Right ventricle myocardium inferior (tissue), 1 donor: ENCODE data around the gene TMEM26. TPM values are rescaled to one million over a fixed set of nuclear protein-coding genes. Genes with fewer than 3 reads are reported as not detected.
"Not testable (repeated sequence)": the region's sequence is repeated elsewhere in the genome, so short reads cannot be mapped to it uniquely, and the experiment has no call there.

ENCODE experiments used
- ATAC-seq: fragments of 200-7000 bp; cut with Tn5 transposase; one replicate; pipeline ENCODE4 v1.9.1; 2020; ENCODE audit warnings: mild to moderate bottlenecking, moderate library complexity
- DNase-seq: peaks from one replicate; pipeline ENCODE4 v3.0.0; 2021; ENCODE audit errors: missing footprints
- intact Hi-C: fragments of 100-400 bp; cut with DNase I; formaldehyde crosslinking; loops from one replicate; pipeline ENCODE4 v1.11.0; 2022
- total RNA-seq: library from RNA; stranded (reverse); fragmentation: NEBNext Ultra II Directional; extraction: Animal tissue kit (Norgen Biotek cat#: 25700); gene quantifications from one replicate; pipeline ENCODE4 v1.2.1, GENCODE V29; 2021
- donor health status: DM: no; HTN: yes; CAD: no; lungs with severe emphysema.

The TMEM26 gene
- total RNA-seq, 1 donor from 2014 or later: 0.95 TPM

- no peak for ATAC-seq
- no peak for DNase-seq
- intact Hi-C loops: no loop called here
Observed at GRCh38 chr10:61410353-61411070, 42.7 kb downstream of the TMEM26 start.

- DNase-seq (no peak), ATAC-seq (no peak)
- intact Hi-C loops: no loop called here
Observed at GRCh38 chr10:61409157-61409556, 44.0 kb downstream of the TMEM26 start.

GRCh38 chr10:61408105-61408504 lies 45.1 kb downstream of the TMEM26 start:
- no peak for ATAC-seq

GRCh38 chr10:61406736-61407135 lies 46.4 kb downstream of the TMEM26 start:
- ATAC-seq: no peak
- intact Hi-C loops: no loop called here
- no peak for DNase-seq

More at GRCh38 chr10:61408105-61408504, 45.1 kb downstream of the TMEM26 start:
- DNase-seq: no peak
- intact Hi-C loops: no loop called here

- DNase-seq (no peak), ATAC-seq (no peak)
- intact Hi-C loops: no loop called here
Observed at GRCh38 chr10:61406242-61406641, 46.9 kb downstream of the TMEM26 start.

- no peak for DNase-seq
Observed at GRCh38 chr10:61404751-61405150, 48.4 kb downstream of the TMEM26 start.

GRCh38 chr10:61400524-61400923 lies 52.7 kb downstream of the TMEM26 start:
- ATAC-seq (no peak), DNase-seq (no peak)
- intact Hi-C loops: no loop called here

More at GRCh38 chr10:61404751-61405150, 48.4 kb downstream of the TMEM26 start:
- ATAC-seq: no peak
- intact Hi-C loops: no loop called here

- no peak for DNase-seq
- ATAC-seq: no peak
- intact Hi-C loops: no loop called here
Observed at GRCh38 chr10:61399406-61399805, 53.8 kb downstream of the TMEM26 start.

- intact Hi-C loops: no loop called here
- ATAC-seq (no peak), DNase-seq (no peak)
Observed at GRCh38 chr10:61398366-61399129, 54.6 kb downstream of the TMEM26 start.

GRCh38 chr10:61397175-61397986 lies 55.8 kb downstream of the TMEM26 start:
- intact Hi-C loops: no loop called here
- ATAC-seq: peak; percentile 13
- DNase-seq: no peak

GRCh38 chr10:61391281-61391680 lies 61.9 kb downstream of the TMEM26 start:
- ATAC-seq: no peak
- no peak for DNase-seq
- intact Hi-C loops: no loop called here

- DNase-seq: no peak
- ATAC-seq: no peak
- intact Hi-C loops: no loop called here
Observed at GRCh38 chr10:61390851-61391250, 62.3 kb downstream of the TMEM26 start.

- peak; percentile 52 for ATAC-seq
- intact Hi-C loops: no loop called here
- DNase-seq: no peak
Observed at GRCh38 chr10:61389887-61390286, 63.3 kb downstream of the TMEM26 start.

- not testable (repeated sequence) for ATAC-seq
Observed at GRCh38 chr10:61388986-61389385, 64.2 kb downstream of the TMEM26 start.

GRCh38 chr10:61385231-61386001 lies 67.8 kb downstream of the TMEM26 start:
- no peak for DNase-seq
- ATAC-seq: no peak

More at GRCh38 chr10:61388986-61389385, 64.2 kb downstream of the TMEM26 start:
- intact Hi-C loops: not testable (repeated sequence)
- DNase-seq: peak; percentile 62

GRCh38 chr10:61381153-61381552 lies 72.0 kb downstream of the TMEM26 start:
- ATAC-seq: not testable (repeated sequence)

More at GRCh38 chr10:61385231-61386001, 67.8 kb downstream of the TMEM26 start:
- intact Hi-C loops: no loop called here

GRCh38 chr10:61378865-61379264 lies 74.3 kb downstream of the TMEM26 start:
- no peak for DNase-seq
- intact Hi-C loops: no loop called here
- no peak for ATAC-seq

More at GRCh38 chr10:61381153-61381552, 72.0 kb downstream of the TMEM26 start:
- DNase-seq, intact Hi-C loops: not testable (repeated sequence)

GRCh38 chr10:61376908-61377368 lies 76.2 kb downstream of the TMEM26 start:
- DNase-seq: no peak

More at GRCh38 chr10:61376908-61377368, 76.2 kb downstream of the TMEM26 start:
- intact Hi-C loops: no loop called here
- no peak for ATAC-seq
